Hematopoietic multipotent progenitor cell (in vitro differentiated cells): ENCODE data around the gene RAB30. TPM values are rescaled to one million over a fixed set of nuclear protein-coding genes. Genes with fewer than 3 reads are reported as not detected.
"Not testable (repeated sequence)": the region's sequence is repeated elsewhere in the genome, so short reads cannot be mapped to it uniquely, and the experiment has no call there.

Source experiments
- DNase-seq, 3 donors: peaks; one replicate each; pipeline ENCODE4 v3.0.0-alpha.2; 2011 to 2015; ENCODE audit warnings: low read depth in 2 of 3, low spot score in 2 of 3
- total RNA-seq: library from RNA; depleted of rRNA; stranded (reverse); fragments of >200 nt; gene quantifications from one replicate; pipeline ENCODE4 v1.2.3, GENCODE V29; 2012

The RAB30 gene
- total RNA-seq, 1 donor, result 0.81 TPM

DNA sequence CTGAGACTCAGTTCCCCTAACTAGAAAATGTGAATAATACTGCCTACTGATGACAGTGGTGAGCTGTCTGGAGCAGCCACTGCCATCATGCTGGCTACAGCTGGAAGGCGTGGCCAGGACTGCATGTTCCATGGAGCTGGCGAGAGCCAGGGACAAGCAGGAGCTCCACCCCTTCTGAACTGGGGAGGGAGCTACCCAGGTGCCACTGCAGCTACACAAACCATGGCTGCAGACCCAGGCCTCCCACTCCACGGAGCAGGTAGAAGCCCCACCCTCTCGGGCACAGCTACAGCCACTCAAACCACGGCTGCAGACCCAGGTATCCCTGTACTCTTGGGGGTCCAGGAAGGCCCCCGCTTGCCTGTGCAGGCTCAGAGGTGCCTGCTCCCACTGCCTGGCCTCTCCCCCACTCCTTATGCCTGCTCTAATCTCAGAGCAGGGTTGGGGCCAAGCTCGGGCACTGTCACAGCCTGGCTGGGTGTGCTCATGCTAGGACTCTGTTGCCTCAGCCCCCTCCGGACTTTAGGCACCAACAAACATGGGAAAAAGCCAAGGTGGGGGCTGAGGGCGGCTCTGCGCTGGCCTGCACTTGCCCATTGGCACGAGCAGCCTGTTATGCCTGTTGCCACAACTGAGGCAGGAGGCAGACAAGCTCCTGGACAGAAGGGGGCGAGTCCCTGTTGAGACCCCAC lies 51.7 kb downstream of the RAB30 start:
- no peak for DNase-seq

DNA sequence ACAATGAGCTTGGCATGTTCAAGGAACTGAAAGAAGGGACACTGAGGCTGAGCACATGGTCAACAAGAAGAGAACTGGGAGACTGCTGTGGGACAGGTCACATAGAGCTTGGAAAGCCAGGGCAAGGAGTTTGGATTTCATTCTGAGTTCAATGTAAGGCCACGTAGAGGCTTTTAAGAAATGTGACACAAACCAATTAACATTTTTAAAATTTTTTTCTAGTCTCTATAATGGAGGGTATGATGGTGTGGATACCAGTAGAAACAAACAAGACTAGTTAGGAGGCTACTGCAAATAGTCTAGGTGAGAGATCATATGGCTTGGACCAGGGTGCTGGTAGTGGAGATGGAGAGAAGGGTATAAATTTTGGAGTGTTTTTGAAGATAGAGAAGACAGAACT lies 56.7 kb downstream of the RAB30 start:
- no peak for DNase-seq

DNA sequence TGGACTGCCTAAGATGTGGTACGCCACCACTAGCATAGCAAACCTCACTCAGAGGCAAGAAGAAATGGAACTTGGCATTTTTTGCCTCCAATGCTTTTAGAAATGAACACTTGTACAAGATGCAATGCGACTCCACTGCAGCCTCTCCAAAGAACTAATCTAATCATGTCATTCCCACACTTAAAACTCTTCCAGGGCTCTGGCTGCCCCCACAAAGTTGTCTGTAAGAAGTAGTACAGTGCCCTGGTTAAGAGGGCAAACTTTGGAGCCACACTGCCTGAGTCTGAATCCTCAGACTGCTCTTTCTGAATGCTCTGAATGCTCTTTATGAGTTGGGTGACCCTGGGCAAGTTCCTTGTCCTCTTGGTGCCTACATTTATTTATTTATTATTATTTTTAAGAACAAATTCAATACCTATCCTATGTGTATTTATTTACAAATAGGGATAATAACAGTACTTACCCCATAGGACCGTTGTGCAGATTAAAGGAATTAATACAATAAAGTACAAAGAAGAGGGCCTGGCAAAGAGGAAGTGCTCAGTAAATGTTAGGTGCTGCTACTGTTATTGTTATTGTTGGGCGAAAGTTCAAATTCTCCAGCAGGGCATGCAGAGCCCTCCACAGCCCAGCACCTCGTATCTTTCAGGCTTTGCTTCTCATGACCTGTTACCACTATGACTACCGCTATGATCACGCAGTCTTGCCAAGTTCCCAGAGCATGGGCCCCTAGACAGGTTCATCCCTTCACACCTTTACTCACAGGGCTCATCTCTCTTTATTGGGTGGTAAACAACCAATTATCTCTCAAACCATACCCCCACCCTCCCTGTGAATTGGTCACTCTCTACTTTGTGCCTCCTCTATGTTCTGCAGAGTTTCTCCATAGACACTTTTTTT lies 59.3 kb downstream of the RAB30 start:
- no peak for DNase-seq

DNA sequence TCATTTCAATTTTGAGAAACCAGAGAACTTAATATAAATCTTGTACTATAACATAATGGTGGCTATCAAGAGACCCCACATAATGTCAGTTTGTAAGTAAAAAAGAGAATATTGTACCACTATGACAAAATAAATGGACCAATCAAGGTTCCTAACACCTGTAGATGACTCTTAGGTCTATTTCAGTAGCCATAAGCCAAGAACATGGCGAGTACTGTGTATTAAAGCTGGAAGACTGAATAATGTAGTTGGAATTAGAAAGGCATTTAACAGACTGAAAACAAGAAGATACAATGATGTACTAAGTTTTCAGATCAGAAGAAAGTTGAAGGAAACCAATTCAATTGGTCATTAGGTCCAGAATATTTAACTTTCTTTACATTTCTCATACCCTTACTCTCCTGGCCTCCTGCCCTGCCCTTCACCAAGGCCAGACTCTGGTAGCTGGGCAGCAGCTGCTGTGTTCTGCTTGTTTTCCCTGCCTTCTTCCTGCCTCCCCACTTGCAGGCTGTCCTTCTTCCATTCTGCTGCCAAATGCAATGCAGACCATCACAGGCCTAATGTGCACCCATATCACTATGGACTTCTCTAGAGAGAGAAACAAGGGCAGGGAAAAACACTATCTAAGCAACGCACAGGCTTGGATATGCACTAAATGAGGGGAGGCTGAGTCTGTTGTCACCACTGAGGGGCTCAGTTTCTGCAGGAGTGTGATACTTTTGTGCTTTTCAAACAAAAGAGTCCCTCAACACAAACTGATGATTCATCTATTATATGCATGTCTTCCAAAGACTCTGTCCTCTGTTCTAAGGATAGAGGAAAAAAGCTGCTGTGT lies 60.1 kb downstream of the RAB30 start:
- DNase-seq, result no peak

DNA sequence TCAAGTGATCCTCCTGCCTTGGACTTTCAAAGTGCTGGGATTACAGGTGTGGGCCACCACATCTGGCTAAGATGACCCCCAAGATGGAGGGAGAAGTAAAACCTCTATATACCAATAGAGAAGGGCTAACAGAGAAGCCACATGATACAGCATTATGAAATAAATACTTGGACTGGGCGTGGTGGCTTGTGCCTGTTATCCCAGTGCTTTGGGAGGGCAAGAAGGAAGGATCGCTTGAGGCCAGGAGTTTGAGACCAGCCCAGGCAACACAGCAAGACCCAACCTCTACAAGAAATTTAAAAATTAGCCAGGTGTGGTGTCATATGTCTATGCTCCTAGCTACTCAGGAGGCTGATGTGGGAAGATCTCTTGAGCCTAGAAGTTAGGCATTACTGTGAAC lies 61.7 kb downstream of the RAB30 start:
- no peak for DNase-seq

DNA sequence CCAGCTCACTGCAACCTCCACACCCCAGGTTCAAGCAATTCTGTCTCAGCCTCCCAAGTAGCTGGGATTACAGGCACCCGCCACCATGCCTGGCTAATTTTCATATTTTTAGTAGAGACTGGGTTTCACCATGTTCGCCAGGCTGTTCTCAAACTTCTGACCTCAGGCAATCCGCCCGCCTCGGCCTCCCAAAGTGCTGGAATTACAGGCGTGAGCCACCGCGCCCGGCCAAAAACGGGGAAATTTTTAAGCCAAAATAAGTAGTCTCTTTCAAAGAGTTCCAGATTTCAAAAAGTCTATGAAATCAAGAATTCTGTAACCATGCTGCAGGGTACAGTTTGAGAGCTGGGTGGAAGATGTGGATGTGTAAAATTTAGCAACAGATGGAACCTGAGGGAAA lies 62.6 kb downstream of the RAB30 start:
- not testable (repeated sequence) for DNase-seq

DNA sequence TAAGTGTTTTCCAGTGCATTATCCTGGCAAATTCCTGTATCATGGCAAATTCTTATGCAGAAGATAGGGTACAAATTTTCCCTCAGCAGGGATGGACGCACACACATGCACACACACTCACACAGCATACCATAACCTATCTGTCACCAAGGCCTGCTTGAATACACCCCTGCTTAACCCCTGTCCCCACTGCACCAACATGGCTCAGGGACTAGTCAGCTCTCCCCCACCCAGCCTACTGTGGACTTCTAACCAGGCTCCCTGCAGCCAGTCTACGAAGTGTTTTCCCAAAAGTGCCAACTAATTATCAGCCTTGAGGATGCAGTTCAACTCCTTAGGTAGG lies 63.1 kb downstream of the RAB30 start:
- DNase-seq, result no peak

DNA sequence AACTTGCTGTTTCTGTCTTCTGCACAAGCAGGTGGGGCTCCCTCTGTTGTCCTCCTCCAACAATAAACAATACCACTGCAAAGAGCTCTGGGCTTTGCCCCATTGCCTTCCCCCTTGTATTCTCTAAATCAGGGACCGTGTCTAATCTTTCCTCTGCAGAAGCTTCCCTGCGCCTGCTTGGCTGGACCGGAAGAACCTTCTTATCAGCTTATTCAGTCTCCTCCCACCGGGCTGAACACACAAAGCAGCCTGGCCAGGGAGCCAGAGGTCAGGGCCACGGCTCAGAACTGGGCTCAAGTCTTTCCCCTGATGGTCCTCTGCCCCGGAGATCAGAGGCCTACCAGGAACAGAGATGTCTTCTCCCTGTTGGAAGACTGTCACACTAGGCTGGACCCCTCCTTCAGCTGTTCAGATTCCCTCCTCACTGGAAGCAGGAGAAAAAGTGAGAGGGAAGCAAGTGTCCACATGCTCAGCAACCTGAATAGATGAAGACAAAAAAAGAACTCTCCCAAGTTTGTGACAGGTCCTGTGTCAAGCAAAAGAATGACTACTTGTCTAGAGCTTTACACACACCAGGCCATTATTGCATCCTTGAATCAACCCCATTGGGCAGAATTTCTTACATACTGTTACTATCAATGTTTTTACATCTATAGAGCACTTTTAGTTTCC lies 63.7 kb downstream of the RAB30 start:
- peak in 2 of 3 donors; percentile 36 to 49 for DNase-seq

DNA sequence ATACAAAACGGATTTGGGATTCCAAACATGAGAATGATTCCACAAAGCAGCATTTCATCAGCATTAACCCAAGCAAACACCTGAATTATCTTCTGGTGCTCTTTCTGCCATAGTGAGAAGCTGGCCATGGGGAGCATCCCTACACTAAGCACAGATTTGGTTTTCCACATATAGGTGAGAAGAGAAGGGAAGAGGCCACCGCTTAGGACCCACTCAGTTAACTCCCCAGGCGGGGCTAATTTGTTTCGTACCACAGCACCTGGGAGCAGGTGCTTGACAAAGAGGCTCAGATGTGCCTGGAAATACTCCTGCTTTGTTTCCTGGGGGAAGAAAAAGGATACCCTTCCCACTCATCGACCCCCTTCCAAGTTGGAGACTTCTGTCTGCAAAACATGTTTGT lies 64.2 kb downstream of the RAB30 start:
- no peak for DNase-seq

DNA sequence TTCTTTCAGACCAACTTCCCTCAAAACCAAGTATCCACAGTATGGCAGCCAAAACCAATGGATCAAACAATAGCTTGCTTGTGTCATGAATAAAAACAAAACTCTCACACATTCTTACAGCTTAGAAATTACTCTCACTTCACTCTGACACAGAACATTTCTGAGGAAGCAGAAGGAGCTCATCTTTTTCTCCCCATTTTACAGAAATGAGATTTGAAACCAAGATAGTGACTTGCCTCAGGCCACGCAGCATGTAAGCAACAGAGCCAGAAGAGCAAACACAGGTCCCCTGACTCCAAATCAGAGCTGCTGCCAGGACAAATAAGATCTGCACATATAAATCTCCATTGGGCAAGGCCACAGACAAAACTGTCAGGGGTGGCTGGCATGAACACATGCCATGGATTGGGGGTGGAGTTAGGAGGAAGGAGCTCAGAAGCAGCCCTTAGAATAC lies 64.8 kb downstream of the RAB30 start:
- DNase-seq, result no peak

DNA sequence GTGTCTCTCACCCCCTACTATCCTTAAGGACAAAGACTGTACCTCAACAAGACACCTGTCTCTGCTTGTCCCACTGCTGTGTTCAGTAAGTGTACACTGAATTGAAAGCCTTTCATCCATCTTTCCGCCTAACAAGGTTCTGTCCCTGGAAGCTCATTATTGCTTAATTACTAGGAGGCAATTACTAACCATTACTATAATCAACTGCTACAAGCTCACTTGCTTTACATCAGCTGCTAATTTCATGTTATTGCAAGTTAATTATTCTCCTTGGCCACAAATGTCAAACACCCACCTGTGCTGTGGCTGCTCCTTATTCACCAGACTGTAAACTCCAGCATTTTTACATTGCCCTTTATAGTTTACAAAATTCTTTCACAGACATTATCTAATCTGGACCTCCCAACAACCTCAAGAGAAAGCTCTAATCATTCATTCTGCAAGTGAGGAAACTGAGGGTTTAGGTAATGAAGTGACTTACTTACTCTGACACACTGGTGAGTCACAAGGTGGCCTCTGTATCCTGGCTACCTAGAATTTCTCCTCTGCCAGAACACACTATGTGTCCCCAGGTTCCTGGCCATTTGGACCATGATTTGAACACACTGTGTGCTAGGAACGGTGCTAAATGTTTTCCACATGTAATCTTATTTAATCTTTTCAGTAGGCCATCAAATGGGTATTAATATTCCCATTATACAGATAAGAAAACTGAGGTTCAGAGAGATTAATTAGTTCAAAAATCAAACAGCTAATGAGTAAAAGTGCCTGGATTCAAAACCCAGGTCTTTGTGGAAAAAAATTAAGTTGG lies 66.7 kb downstream of the RAB30 start:
- no peak for DNase-seq

DNA sequence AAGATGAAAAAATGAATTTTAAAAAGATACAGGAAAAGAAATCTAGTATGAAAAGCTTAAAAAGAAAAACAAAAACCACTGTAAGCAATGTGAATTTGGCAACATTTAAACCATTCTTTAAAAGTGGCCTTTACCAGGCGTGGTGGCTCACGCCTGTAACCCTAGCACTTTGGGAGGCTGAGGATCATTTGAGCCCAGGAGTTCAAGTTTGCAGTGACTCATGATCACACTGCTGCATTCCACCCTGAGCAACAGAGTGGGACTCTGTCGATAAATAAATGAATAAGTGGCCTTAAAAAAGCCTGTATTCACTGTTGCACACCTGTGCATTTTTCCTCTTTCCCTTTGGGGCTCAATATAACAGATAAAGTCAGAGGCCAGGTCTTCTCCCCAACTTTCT lies 69.2 kb downstream of the RAB30 start:
- no peak for DNase-seq

DNA sequence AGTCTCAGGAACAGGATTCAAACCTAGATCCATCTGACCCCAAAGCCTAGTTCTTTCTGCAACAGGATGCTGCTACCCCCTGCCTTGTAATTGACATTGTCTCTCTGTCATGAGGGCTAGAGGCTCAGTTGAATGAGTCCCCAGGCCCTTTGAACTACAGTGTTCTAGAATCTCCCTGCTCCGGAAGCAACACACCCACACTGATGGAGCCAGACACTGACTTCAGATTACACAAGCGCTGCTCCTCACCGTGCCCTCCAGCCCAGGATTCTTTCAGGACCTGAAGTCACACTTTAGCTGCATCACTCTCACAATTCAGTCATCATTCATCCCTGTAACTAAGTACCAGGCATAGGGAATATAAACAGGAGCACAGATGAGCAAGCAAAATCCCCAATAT lies 69.6 kb downstream of the RAB30 start:
- DNase-seq, result no peak

DNA sequence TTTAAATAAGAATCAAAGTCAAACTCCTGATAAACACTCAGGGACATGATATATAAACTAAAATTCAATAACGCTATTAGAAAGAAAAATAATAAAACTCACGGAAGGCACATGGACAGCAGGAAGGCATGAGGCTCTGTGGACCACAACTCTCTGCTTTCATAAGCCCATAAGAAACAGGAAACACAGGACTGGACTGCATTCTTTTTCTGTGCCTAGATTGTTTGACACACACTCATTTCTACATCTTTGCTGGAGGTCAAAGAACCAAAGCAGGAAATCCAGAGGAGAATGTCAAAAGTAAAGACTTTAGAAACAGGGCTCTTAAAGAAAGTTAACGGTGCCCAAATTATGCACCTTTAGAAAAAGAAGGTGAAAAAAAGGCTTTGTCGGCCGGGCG lies 71.3 kb downstream of the RAB30 start:
- no peak for DNase-seq

DNA sequence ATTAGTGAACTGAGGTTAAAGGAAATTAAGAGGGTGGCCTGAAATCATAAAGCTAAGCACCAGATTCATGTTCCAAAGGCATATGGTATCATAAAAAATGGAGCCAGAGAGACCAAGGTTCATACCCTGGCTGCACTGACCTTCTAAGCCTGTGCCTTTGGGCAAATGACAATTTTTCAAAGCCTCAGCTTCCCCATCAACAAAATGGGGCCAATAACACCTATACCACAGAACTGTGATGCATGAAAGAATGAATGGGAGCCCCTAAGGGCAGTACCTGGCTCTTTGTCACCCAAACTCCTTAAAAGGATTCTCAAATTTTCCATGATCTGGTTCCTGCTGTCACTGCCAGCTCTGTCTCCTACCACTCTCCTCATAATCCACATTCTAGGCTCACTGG lies 72.5 kb downstream of the RAB30 start:
- no peak for DNase-seq

DNA sequence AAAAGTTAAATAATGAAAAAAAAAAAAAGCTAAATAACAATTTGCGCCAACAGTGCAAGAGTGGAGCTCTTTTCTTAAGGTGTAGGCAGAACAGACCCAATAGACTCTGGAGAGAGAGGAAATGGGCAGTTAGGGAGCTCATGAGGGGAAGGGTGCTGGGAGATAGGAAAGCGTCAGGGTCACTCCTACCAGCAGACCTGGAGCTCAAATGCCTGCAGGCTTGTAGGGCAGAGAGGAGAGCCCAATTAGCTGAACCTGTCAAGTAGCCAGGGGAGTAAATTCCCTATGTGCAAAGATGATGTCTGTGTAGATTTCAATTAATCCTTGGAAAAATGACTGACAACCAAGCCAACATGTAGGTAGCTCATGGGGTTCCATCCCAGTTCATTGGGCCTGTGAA lies 73.0 kb downstream of the RAB30 start:
- DNase-seq, result no peak

DNA sequence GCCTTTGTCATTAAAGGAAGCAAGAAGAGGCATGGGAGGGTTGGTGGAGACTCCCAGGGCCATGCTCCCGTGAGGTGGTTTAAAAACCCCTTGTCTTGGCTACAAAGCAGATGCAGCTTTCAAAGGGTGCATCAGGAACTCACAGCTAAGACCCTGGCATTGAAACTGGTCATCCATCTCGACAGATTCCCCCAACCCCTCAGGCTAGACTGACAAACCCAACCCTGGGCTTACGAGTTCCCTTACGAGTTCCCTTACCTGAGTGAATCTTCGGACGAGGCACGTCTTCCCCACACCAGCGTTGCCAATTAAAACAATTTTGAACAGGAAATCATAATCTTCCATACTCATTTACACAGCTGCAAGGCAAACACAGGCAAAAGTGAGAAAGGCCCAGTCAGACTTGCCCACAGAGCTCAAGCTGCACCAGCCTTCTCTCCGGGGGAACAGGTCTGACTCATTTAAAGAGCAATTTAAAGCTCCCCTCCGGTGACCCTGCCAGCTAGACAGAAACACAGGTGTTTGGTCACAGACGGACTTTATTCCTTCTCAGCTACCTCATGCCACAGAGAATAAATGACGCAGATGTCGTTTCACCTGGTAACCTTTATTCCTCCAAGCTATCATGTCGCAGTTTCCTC lies 74.6 kb downstream of the RAB30 start:
- DNase-seq, result no peak

DNA sequence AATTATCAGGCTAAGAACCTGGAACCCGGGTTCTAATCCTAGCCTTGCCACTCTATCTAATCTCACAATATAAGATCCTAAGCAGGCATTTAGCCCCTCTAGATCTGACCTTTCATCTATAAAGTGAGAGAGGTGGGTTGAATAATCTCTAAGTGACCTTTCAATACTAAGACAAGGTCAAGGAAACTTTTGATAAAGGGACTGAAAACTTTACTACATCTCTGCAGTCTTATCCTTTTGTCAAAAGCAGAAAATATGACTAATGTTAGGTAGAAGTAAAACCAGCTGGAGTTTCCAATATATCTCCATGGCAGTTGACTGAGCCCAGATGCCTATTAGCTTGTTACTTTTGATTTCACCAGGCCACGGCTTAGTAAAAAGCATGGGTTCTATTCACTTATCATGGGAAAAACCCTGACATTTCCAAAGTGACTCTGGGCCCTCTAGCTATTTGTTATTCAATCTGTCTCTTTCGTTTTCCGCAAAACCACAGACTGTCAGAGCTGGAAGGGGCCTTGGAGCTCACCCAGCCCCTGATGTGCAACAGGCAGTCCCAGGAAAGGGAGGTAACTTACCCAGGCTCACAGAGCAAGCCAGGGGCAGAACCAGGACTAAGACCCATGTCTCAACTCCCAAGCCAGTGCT lies 75.8 kb downstream of the RAB30 start:
- DNase-seq, result no peak

DNA sequence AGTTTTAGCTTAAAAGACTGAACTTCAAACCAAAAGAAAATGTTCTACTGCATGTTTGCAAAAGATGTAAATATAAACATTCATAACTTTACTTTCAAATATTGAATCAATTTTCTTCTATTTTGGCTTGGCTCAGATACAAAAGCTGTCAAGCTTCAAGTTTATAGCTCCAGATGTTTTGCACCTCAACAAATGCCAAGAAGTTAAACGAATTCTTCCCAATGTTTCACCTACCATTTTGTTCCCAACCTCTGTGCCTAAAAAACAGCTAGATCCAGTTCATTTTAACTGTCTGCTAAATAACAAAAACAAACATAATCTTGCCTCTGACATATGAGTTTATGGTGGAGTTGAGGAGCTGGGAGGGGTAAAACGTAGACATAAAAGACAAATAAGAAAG lies 76.5 kb downstream of the RAB30 start:
- DNase-seq, result no peak
